NOMO-1 treated with DMSO at 0.1 percent for 48 hours (cell line): ENCODE data around the gene RBM26.
"Not testable (repeated sequence)": the region's sequence is repeated elsewhere in the genome, so short reads cannot be mapped to it uniquely, and the experiment has no call there.

ENCODE experiments used
- DNase-seq: peaks from one replicate; lab custom pipeline; 2025; ENCODE audit not compliant: unreplicated experiment; lab: John Stamatoyannopoulos, UW

Gene RBM26

GRCh38 chr13:79282976-79283375 is 123.1 kb downstream of the RBM26 start:
- DNase-seq = peak; percentile 88

DNA sequence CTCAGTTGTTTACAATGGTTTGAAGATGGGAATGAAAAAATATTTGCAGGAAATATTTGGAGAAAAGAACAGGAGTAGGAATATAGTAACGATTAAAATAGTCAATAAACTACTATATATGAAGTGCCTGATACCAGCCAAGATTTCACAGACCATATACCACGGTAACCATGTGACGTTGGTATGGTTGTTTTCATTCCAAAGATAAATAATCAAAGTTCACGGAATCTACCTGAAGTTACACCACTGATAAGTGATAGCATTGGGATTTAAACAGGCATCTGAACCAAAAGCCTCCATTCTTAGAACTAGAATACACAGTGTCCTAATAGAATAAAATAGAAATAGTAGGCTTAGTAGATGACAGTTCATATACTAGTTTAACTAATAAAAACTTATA is 123.5 kb downstream of the RBM26 start:
- no peak for DNase-seq

DNA sequence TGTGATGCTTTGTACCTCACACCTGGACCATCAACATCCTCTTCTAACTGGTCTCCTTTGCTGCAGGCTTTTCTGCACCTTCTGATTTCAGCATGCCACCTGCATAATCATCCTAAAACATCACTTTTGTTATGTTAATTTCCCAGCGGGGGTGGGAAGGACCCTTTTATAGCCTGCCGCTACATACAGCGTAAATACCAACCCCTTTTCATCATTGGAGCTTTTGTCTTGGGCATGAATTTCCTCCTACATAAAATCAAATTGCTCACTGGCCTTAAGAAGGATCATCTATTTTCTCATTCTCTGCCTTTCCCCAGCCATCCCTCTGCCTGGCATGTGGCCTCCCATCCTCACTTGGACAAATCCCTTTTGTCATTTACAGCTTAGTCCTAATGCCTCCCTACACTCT is 124.7 kb downstream of the RBM26 start:
- DNase-seq = no peak

DNA sequence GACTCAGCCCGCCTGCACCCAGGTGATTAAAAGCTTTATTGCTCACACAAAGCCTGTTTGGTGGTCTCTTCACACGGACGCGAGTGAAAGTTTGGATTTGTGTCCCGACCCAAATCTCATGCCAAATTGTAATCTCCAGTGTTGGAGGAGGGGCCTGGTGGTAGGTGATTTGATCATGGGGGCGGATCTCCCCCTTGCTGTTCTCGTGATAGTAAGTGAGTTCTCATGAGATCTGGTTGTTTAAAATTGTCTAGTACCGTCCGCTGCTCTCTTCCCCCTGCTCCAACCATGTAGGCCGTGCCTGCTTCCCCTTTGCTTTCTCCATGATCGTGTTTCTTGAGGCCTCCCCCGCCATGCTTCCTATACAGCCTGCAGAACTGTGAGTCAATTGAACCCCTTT is 126.3 kb downstream of the RBM26 start:
- not testable (repeated sequence) for DNase-seq

GRCh38 chr13:79273045-79273444 is 133.0 kb downstream of the RBM26 start:
- no peak for DNase-seq

GRCh38 chr13:79271616-79272015 is 134.4 kb downstream of the RBM26 start:
- DNase-seq = no peak

GRCh38 chr13:79270859-79271258 is 135.2 kb downstream of the RBM26 start:
- DNase-seq = no peak
